ENCODE data around the gene PHF19. TPM values are rescaled to one million over a fixed set of nuclear protein-coding genes. Genes with fewer than 3 reads are reported as not detected.
A peak's percentile ranks its signal among the peaks of the same experiment; 100 is the strongest.

PHF19 gene
- polyA plus RNA-seq, 3 donors, result 12.6 to 61.0 (median 12.7) TPM

DNA sequence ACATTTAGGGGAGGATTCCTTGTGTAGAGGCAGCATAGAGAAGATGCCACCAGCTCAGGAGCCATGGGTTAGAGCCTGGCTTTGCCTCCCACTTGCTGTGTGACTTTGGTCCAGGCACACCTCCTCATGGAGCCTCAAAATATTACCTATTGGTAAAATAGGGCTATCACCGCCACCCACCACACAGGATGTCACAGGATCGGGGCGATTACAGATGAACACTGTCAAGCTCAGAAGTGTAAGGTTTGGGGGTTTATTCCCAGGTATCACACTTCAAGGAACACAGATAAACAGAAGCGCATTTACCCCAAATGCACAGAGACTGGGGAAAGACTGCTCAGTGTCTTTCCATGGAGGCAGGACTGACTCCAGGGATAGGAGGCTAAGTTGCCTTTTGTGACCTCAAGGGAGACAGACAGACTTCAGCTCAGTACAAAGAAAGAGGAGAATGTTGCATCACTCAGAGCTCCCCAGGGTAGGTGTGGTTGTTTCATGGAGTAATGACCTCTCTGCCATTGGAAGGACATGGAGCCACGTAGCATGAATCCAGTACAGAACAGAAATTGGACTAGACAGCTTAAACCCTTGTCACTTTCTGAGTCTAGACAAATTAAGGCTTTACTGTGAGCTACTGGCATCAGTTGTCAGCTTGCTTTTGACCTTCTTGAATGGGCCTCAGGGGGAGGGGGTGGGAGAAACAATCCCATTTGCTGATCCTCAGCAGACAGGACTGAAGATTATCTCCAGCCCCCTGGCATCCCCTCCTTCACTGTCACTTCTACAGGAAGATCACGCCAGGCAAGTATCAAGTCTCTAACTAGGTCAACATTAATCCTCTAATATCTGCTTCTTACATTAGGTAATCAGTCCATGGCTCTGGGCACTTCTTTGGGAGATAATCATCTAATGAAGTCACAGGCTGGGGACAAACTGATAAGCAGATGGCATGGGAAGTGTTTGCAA, 43.1 kb upstream of the PHF19 start:
- no peaks in the 10 kb centered on the region for H3K79me2 ChIP-seq (ENCODE audit: insufficient read depth, low read length)
- H3K9me3 ChIP-seq (replicated peaks in 1 of 2; ENCODE audit: control insufficient read depth in 1 of 2, insufficient read depth in 1 of 2, low read length in 2 of 2), result no peaks in the 10 kb centered on the region
- intact Hi-C loops (cut with micrococcal nuclease), result no loop called here
- H3K27me3 Mint-ChIP-seq (ENCODE audit: low read depth in 3 of 3), result no peaks in the 10 kb centered on the region
- no peak overlapping the region for H3K4me3 ChIP-seq (replicated peaks in 1 of 3; ENCODE audit: low read depth in 2 of 3, low read length in 3 of 3)
- H3K9me3 Mint-ChIP-seq, result peaks cover 0 to 6% (median 2%) of the 10 kb centered on the region in 7 donors
- 87% methylated on average over 3 of the region's 6 CpGs for WGBS (ENCODE audit: insufficient coverage)
- no peak for DNase-seq
- H3K27ac Mint-ChIP-seq, result peak overlapping the region in 4 of 7 donors; percentile 1 to 33 (median 30)
- H3K36me3 ChIP-seq (replicated peaks in 1 of 2; ENCODE audit: control insufficient read depth in 1 of 2, insufficient read depth in 2 of 2, low read length in 2 of 2), result no peaks in the 10 kb centered on the region
- H3K27me3 ChIP-seq (ENCODE audit: control insufficient read depth in 2 of 2, insufficient read depth in 2 of 2, low read length in 2 of 2), result no peaks in the 10 kb centered on the region
- H4K20me1 ChIP-seq (ENCODE audit: insufficient read depth, low read length), result no peaks in the 10 kb centered on the region
- H3K9ac ChIP-seq (ENCODE audit: insufficient read depth, low read length, poor library complexity, severe bottlenecking), result no peak overlapping the region
- no peak overlapping the region for H3K4me3 Mint-ChIP-seq
- H2AFZ ChIP-seq (ENCODE audit: insufficient read depth, low read depth, low read length, poor library complexity, severe bottlenecking), result no peak overlapping the region
- peaks cover 5% of the 10 kb centered on the region for H3K4me1 Mint-ChIP-seq
- peaks cover 15 to 17% of the 10 kb centered on the region in 2 donors for H3K36me3 Mint-ChIP-seq
- no peak overlapping the region for H3K27ac ChIP-seq (ENCODE audit: low read depth in 1 of 2, low read length in 2 of 2)
- TF ChIP-seq, protein P1, sequence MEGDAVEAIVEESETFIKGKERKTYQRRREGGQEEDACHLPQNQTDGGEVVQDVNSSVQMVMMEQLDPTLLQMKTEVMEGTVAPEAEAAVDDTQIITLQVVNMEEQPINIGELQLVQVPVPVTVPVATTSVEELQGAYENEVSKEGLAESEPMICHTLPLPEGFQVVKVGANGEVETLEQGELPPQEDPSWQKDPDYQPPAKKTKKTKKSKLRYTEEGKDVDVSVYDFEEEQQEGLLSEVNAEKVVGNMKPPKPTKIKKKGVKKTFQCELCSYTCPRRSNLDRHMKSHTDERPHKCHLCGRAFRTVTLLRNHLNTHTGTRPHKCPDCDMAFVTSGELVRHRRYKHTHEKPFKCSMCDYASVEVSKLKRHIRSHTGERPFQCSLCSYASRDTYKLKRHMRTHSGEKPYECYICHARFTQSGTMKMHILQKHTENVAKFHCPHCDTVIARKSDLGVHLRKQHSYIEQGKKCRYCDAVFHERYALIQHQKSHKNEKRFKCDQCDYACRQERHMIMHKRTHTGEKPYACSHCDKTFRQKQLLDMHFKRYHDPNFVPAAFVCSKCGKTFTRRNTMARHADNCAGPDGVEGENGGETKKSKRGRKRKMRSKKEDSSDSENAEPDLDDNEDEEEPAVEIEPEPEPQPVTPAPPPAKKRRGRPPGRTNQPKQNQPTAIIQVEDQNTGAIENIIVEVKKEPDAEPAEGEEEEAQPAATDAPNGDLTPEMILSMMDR (IDR thresholded peaks at IDR 0.05), result no peak
- H3K4me2 ChIP-seq (replicated peaks; ENCODE audit: extremely low read depth, low read length, poor library complexity, severe bottlenecking), result no peak overlapping the region
- no peaks in the 10 kb centered on the region for H3K4me1 ChIP-seq (ENCODE audit: control insufficient read depth in 1 of 2, insufficient read depth in 2 of 2, low read length in 2 of 2)

DNA sequence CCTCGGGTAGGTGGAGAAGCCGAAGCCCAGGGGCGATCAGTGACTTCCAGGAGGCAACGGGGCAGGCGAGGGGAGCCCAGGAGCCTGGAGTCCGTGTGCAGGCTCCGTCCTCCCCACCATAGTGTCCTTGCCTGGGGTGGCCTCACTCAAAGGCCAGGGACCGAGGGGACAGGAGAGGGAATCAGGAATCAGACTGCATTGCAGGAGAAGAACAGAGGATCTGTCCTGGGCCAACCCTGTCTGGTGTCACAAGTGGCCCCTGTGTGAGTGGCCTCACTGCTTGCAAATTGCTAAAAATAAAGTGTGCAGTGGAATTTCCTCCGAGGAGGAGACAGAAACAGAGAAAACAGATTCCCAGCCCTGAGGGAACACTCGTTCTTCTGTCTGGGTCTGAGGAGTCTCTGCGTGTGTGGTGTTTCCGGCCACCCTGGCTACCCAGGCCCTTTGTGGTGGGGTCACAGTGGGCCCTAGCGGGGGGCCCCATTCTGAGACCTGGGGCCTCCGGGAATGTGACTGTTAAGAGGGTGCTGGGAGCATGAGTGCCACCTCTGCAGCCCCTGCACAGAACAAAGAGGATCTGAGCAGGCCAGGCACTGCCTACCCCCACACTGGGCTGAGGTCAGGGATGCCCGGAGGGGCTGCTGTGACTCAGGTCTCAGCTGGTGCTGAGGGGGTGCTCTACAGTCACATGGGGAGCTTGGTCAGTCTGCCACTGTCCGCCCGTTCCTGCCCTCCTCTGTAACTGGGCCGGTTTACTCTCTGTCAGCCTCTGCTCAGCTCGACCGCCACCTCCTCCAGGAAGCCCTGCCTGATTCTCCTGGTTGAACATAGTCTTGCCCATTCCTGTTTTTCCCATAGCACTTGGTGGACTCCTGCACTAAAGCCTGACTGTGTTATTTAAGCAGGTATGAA, 42.2 kb upstream of the PHF19 start:
- no peak overlapping the region for H3K4me2 ChIP-seq (replicated peaks; ENCODE audit: extremely low read depth, low read length, poor library complexity, severe bottlenecking)
- H3K4me1 ChIP-seq (ENCODE audit: control insufficient read depth in 1 of 2, insufficient read depth in 2 of 2, low read length in 2 of 2), result no peaks in the 10 kb centered on the region
- H3K27ac ChIP-seq (ENCODE audit: low read depth in 1 of 2, low read length in 2 of 2), result no peak overlapping the region
- Mint-ChIP-seq H3K27ac (peak overlapping the region in 2 of 7 donors; percentile 1 to 27), H3K4me3 (peak overlapping the region in 1 of 2 donors; percentile 6), H3K4me1 (peaks cover 5% of the 10 kb centered on the region), H3K27me3 (ENCODE audit: low read depth in 3 of 3) (no peaks in the 10 kb centered on the region), H3K36me3 (peaks cover 13 to 15% of the 10 kb centered on the region in 2 donors), H3K9me3 (peaks cover 0 to 6% (median 2%) of the 10 kb centered on the region in 7 donors)
- TF ChIP-seq, protein P1 (IDR thresholded peaks at IDR 0.05), result no peak
- 93% methylated on average over 13 of the region's 20 CpGs for WGBS (ENCODE audit: insufficient coverage)
- no peak overlapping the region for H2AFZ ChIP-seq (ENCODE audit: insufficient read depth, low read depth, low read length, poor library complexity, severe bottlenecking)
- no peaks in the 10 kb centered on the region for H3K27me3 ChIP-seq (ENCODE audit: control insufficient read depth in 2 of 2, insufficient read depth in 2 of 2, low read length in 2 of 2)
- H3K79me2 ChIP-seq (ENCODE audit: insufficient read depth, low read length), result no peaks in the 10 kb centered on the region
- H3K9me3 ChIP-seq (replicated peaks in 1 of 2; ENCODE audit: control insufficient read depth in 1 of 2, insufficient read depth in 1 of 2, low read length in 2 of 2), result no peaks in the 10 kb centered on the region
- no peaks in the 10 kb centered on the region for H3K36me3 ChIP-seq (replicated peaks in 1 of 2; ENCODE audit: control insufficient read depth in 1 of 2, insufficient read depth in 2 of 2, low read length in 2 of 2)
- DNase-seq, result no peak
- no peak overlapping the region for H3K9ac ChIP-seq (ENCODE audit: insufficient read depth, low read length, poor library complexity, severe bottlenecking)
- intact Hi-C loops (cut with micrococcal nuclease), result no loop called here
- H4K20me1 ChIP-seq (ENCODE audit: insufficient read depth, low read length), result no peaks in the 10 kb centered on the region
- no peak overlapping the region for H3K4me3 ChIP-seq (replicated peaks in 1 of 3; ENCODE audit: low read depth in 2 of 3, low read length in 3 of 3)
